SK-MEL-5 (cell line): Measurements from ENCODE around the gene UBE2D4. TPM values are rescaled to one million over a fixed set of nuclear protein-coding genes. Genes with fewer than 3 reads are reported as not detected.
"Not testable (repeated sequence)": the region's sequence is repeated elsewhere in the genome, so short reads cannot be mapped to it uniquely, and the experiment has no call there.

Source experiments
- DNase-seq: peaks from one replicate; pipeline ENCODE4 v3.0.0-alpha.2; 2016; ENCODE audit warnings: low read depth, low spot score
- in situ Hi-C: cut with HindIII; loops from 2 replicates; pipeline ENCODE4 v1.10.0; 2016; ENCODE audit warnings: low sequenced_read_pairs, high pct_unique_total_duplicates, low pct_unique_long_range_greater_than_20kb
- total RNA-seq: library from RNA; depleted of rRNA; stranded (reverse); fragments of >200 nt; shearing (Covaris generic); gene quantifications from 2 replicates; pipeline ENCODE4 v1.2.3, GENCODE V29; 2014

The UBE2D4 gene
- total RNA-seq, 1 experiment from 2014 or later, result 25.7 TPM

GRCh38 chr7:43944286-43944685, 18.1 kb downstream of the UBE2D4 start:
- in situ Hi-C loops, result no loop called here
- no peak for DNase-seq

- DNase-seq, result no peak
- in situ Hi-C loops, result no loop called here
Measured at GRCh38 chr7:43952028-43952427, 25.8 kb downstream of the UBE2D4 start.

GRCh38 chr7:43953071-43953470, 26.8 kb downstream of the UBE2D4 start:
- in situ Hi-C loops, result no loop called here
- no peak for DNase-seq

- peak; percentile 75 for DNase-seq
- in situ Hi-C loops, result no loop called here
Measured at GRCh38 chr7:43954524-43955228, 28.4 kb downstream of the UBE2D4 start.

GRCh38 chr7:43956027-43956426, 29.8 kb downstream of the UBE2D4 start:
- DNase-seq, result no peak
- in situ Hi-C loops, result no loop called here

GRCh38 chr7:43960933-43961332, 34.7 kb downstream of the UBE2D4 start:
- no peak for DNase-seq
- in situ Hi-C loops, result no loop called here

- in situ Hi-C loops, DNase-seq: not testable (repeated sequence)
Measured at GRCh38 chr7:43966392-43966791, 40.2 kb downstream of the UBE2D4 start.

- DNase-seq, in situ Hi-C loops: not testable (repeated sequence)
Measured at GRCh38 chr7:43968172-43969040, 42.2 kb downstream of the UBE2D4 start.

GRCh38 chr7:43969586-43969985, 43.4 kb downstream of the UBE2D4 start:
- in situ Hi-C loops, DNase-seq: not testable (repeated sequence)

- in situ Hi-C loops, result not testable (repeated sequence)
Measured at GRCh38 chr7:43970698-43971097, 44.5 kb downstream of the UBE2D4 start.

GRCh38 chr7:43974033-43974573, 47.9 kb downstream of the UBE2D4 start:
- in situ Hi-C loops, DNase-seq: not testable (repeated sequence)

More at GRCh38 chr7:43970698-43971097, 44.5 kb downstream of the UBE2D4 start:
- not testable (repeated sequence) for DNase-seq

GRCh38 chr7:43974725-43975482, 48.7 kb downstream of the UBE2D4 start:
- DNase-seq, in situ Hi-C loops: not testable (repeated sequence)

- in situ Hi-C loops, result no loop called here
- no peak for DNase-seq
Measured at GRCh38 chr7:43977525-43977924, 51.3 kb downstream of the UBE2D4 start.

GRCh38 chr7:43978102-43978501, 51.9 kb downstream of the UBE2D4 start:
- in situ Hi-C loops, DNase-seq: not testable (repeated sequence)

- in situ Hi-C loops, DNase-seq: not testable (repeated sequence)
Measured at GRCh38 chr7:43982848-43983247, 56.6 kb downstream of the UBE2D4 start.

GRCh38 chr7:43983736-43984135, 57.5 kb downstream of the UBE2D4 start:
- in situ Hi-C loops, DNase-seq: not testable (repeated sequence)
